ENCODE measurements around the gene BOD1.
"Not testable (repeated sequence)": the region's sequence is repeated elsewhere in the genome, so short reads cannot be mapped to it uniquely, and the experiment has no call there.

The BOD1 gene

DNA sequence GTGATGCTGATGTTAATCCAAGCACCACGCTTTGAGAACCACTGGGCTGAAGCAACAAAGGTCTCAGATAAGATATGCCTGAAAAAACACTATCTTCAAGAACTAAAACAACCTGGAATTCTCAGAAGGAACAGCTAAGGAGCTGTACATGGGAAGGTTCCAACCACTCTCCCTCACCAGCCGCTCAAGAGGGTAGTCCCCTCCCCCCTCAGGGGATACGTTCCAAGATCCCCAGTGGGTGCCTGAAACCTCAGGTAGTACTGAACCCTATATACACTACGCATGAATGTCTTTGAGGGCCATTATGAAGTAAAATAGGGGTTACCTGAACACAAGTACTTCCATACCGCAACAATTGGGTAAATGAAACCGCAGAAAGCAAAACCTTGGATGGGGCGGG is 1.9 kb downstream of the BOD1 start:
- no peak for DNase-seq

DNA sequence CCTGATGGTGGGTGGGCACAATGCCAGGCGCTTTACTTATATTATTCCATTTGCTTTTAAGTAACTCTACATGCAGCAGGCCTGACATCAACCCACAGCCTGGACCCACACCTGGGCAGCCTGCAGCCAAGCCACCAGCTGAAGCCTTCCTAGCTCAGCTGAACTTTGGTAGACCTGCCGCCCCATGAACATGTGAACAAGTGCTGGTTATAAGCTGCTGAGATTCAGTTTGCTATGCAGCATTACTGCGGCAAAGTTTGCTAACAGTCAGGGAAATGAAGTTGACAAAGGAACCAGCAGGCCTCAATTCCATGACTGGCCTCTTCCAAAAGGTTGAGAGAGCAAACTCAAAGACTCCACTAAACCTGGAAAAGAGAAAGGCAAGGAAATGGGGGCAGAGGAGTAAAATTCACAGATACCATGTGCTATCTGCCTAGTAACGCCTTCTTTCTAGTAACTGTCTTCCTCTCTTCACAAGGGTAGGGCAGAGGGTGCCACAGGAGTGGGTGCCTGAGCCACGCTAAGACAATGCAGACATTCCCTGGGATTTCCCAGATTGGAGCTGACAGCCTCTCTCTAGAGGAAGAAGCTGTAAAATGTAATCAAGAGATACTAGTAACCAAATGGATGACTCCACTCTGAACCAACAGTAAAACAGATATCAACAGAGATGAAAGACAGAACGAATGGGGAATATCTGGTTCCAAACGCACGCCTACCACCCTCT is 2.9 kb downstream of the BOD1 start:
- no peak for DNase-seq

DNA sequence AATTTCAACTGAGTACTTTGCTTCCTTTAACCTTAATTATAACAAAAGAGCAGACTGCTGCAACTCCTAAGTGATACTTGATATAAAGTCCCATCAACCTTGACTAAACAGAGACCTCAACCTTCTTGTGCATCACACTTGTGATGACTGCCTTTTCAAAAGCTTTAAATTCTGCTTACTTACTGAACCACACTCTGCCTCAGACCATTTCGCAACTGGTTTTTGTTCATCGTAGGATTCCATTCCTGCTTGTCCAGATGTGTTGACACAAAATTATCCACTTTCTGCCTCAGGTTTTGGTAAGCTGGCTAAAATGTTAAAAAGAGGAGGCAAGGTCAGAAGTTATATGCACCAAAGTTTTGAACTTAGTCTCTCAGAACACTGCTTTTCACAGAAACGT is 3.5 kb downstream of the BOD1 start:
- no peak for DNase-seq

DNA sequence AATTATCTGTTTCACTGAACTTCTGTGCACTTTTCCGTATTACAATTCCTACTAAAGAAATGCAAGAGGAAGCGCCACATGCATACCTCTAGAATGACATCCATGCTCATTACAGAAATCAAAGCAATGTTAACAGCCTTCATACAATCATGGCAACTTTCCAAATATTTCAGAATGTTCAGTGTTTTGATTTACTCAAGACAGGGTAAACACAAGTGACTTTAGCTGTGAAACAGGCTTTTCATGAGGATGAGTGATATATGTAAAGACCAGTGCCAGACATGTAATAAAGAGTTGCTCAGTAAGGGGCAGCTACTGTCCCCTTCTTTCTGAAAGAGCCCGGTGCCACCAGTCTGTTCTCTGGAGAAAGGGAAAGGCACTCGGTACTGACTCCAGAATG is 4.7 kb downstream of the BOD1 start:
- no peak for DNase-seq

DNA sequence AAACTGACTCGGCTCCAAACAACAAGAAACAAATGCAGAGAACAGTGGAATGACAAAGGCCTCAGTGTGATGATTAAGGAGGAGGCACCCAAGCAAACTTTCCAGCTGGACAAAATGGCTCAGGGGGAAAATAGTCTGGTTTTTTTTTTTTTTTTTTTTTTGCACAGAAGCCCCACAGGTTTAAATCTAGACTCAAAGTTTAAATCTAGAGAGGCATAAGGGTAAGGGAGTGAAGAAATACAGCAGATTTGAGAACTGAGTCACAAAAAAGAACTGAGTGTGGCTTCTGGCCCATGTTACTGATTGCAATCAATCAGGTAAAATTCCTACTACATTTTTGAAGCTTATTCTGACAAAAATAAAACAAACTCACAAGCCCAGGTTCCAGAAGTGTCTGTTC is 12.3 kb downstream of the BOD1 start:
- DNase-seq = no peak

DNA sequence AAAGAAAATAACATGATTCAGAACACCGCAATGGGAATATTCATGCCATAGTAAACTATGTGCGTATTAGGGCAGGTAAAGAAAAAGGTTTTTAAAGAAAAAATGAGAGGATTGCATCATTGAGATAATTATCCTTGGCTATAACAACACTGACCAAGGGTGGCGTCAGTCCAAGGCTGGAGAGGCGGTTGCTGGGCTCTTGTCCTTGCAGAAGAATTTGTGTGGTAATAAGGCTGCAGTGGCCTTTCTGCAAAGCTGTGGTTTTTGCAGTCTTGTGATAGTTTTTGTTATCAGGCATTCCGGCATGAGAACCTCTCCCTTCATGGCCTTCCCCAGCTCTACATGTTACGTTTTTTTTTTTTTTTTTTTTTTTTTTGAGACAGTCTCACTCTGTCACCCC is 14.0 kb downstream of the BOD1 start:
- no peak for DNase-seq

DNA sequence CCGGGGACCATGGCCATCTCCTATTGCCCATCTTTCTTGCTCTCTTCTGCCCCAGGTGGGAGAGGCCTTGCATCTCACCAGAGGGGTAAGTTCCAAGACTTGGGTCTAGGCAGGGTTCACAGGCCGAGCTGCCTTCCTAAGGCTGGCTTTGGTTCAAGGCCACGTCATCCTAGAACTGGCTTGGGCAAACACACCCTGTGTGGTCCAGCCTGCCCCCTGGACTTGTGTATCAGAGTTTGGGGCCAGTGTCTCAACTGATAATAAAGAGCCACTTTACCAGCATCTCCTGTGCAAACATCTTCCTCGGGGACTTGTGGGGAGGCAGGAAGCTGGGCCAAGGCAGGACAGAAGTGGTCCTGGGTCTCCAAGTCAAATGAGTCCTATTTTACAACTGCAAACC is 17.8 kb downstream of the BOD1 start:
- DNase-seq = no peak

DNA sequence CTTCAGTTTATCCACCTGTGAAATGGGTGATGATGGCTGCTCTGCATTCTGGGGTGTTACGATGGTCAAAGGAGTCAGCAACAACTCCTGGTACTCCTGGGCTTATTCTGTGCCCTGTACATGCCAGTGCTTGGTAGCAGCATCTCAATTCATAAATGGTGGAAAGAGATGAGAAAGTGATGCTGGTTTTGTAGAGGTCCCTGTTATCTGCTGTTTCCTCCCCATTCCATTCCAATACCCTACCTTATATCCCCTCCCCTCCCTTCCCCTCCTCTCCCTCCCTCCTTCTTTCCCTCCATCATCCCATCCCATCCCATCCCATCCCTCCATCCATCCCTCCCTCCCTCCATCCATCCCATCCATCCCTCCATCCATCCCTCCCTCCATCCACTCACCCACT is 19.1 kb downstream of the BOD1 start:
- DNase-seq = no peak

DNA sequence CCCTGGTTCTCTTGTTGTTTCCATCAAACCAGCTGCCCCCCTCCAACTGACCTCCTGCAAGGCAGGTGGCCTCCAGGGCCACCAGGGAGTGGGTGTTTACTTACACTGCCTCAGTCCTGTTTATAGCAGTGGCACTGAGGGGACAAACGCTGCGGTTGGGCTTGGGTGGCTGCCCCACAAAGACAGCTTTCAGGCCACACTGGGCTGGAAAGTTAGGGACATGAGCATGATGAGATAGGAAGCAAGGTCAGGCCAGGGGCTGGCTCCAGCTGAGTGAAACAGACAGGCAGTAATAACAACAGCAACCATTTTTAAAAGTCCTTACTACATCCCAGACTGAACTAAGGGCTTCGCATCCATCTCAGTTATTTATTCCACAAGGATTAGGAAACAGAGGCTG is 20.6 kb downstream of the BOD1 start:
- no peak for DNase-seq

DNA sequence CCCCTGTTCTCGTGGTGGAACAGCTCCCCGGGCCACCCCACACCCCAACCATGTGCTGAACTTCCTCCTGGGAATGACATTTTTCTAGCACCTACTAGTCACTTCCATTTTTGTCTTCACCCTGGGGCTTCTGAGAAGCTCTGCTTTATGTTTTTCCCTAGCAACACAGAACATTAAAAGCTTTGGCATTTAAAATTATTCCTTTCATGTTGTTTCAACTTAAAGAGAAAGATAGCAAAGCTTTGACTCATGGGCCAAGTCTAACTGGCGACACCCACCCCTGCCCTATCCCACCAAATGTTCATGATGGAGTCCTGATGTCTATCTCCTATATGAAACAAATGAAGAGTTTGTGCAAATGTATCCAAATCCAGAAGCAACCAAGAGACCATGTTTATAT is 22.4 kb downstream of the BOD1 start:
- no peak for DNase-seq

DNA sequence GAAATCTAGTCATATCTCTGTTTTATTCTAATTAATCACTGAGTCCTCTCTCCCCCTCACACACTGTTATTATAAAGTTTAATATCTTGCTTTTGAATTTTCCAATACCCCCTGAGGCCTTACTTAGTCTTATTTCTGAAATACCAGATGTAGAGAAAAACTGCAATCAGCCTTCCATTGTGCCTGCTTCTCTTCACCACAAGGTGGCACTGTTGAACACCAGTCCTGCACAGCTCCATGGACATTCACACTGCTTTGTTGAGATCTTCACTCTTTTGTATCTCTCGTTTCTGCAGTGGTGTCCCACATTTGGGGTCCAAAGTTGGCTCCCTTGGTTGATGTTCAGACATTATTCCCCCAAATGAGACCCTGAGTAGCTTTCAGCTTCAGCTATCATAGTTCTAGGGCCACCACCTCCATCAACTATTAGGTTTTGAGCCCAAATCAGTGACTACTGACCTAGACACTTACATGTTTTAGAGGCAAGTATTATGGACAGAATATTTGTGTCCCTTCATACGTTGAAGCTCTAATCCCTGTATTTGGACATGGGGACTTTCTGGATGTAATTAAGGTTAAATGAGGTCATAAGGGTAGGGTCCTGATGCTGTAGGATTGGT is 24.3 kb downstream of the BOD1 start:
- peak; percentile 31 for DNase-seq

DNA sequence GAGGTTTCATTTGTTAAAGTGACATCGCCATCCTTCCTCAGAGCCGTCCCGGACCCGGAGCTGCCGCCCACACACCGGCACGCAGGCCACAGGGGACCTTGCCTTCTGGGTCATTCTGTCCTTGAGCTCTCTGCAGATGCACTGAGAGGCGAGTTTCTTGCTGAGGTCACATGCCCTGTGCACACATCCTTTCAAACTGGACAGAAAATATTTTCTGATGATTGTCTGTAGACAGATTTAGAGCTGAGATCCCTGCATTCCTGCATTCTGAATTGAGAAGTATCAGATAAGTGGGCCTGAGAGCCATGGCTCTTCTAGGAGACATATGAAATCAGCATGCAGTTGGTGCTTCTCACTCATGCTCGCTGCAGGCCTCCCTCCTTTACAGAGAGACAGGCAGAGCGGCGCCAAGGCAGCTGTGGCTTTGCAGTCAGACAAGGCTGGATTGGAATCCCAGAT is 25.4 kb downstream of the BOD1 start:
- no peak for DNase-seq

DNA sequence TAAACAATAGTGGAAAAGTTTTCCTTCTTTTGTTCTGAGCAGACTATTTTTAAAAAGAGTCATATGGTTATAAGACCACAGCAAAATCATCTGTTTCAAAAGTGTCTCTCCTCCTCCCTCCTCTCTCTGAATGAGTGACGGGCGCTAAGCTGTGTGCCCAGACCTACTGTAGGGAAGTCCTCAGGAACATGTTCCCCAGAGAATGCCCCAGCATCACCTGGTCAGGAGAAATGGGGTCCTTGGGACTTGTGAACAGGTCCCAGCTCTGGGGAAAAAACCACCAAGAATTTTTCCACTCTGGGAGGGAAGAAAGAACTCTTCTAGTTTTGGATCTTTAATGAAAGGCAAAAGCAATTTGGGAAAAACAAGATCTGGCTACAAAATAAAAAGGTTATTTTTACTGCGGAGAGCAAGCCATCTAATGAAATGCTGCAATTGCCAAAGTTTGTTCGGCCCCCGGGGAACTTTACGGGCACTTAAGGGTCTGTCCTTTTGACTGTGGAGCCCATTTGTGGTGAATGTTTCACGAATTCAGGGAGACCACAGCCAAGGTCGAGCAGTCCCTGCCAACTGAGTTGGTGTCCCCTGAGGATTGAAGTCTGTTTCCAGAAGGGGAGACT is 25.9 kb downstream of the BOD1 start:
- DNase-seq = no peak

DNA sequence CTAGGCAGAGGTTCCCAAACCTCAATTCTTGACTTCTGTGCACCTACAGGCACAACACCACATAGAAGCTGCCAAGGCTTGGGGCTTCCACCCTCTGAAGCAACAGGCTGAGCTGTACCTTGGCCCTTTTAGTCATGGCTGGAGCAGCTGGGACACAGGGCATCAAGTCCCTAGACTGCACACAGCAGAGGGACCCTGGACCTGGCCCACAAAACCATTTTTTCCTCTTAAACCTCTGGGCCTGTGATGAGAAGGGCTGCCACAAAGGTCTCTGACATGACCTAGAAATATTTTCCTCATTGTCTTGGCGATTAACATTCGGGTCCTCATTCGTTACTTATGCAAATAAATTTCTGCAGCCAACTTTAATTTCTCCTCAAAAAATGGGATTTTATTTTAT is 30.3 kb downstream of the BOD1 start:
- not testable (repeated sequence) for DNase-seq

DNA sequence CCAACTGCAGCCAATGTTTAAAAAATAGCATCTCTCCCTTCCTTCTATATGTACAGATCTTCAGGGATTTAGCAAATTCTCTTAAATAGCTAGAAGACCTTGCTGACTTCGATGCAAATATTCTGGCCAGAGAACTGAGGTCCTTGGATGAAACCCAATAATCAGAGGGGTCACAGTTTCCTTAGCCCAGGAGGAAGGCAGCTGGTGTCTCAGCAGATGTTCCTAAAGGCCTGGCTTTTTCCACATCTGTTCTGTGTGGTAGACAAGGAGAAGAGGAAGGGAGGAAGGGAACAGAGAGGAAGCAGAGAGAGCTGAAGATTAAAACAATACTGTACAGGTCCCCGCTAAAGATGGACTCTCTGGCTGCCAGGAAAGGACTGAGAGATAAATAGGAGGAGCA is 33.1 kb downstream of the BOD1 start:
- no peak for DNase-seq

DNA sequence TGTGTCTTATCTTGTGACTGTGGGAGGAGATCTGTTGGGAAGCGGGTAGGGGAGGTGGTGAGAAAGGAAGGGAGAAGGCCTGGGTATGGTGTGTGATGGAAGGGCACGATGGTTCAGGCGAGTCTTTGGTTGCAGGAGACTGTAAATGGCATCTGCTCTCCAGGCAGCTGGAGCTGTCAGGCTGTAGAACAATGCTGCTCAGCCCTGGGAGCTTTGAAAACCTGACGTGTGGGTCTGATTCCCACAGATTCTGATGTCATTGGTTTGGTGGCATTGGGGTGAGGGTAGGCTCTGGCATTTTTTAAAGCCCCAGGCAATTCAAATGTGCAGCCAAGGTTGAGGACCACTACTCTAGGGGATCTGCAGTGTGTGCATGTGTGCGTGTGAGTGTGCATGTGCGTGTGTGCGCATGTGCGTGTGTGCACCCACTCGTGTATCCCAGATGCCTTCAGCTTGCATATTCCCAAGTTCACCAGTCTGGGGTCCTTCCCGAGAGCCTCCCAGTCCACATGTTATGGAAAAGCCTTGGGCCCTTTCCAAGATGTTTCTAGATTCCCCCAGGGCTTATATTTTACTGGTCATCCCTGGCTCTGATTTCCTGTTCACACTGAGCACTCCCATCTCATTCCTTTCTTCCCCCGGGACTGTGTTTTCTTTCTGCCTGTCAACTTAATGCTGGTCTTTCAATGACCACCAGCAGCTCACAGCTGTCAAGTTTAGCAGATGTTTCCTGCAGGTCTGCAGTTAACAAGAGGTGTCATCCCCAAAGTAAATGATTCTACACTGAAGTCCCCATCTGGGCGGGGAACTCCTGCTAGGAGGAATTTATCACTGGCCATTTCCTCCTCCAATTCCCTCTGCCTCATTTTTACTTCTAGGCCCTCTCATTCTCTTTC is 34.0 kb downstream of the BOD1 start:
- no peak for DNase-seq

DNA sequence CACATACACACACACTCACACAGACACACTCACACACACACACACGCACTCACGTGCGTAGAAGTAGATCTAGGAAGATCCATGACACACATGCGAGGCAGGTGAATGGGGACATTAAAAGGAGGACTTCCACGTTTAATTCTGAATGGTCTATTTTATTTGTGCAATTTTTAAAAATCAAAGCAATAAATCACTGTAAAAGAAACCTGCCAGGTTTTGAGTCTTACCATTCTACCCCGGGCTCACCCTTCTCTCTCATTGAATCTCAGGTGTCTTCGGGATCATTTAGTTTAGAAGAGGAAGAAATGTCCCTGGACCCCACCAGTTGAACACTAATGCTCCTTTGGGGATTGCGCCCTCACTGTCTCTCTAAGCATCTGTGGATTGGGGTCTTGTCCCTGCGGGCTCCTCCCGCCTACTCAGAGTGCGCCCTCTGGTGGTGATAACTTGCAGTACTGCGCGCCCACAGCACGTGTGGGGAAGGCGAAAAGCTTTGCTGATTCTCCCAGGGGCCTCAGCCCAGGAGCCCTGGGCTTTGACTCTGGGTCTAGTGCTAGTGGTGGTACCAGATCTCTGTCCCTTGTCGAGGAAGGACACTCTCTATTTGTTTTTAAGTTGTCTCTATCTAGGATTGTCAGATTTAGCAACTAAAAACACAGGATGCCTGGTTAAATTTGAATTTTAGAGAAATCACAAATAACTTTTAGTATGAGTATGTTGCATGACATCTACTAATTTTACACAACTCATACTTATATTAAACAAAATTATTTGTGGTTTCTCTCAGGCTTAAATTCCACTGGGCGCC is 34.8 kb downstream of the BOD1 start:
- DNase-seq = peak; percentile 31

DNA sequence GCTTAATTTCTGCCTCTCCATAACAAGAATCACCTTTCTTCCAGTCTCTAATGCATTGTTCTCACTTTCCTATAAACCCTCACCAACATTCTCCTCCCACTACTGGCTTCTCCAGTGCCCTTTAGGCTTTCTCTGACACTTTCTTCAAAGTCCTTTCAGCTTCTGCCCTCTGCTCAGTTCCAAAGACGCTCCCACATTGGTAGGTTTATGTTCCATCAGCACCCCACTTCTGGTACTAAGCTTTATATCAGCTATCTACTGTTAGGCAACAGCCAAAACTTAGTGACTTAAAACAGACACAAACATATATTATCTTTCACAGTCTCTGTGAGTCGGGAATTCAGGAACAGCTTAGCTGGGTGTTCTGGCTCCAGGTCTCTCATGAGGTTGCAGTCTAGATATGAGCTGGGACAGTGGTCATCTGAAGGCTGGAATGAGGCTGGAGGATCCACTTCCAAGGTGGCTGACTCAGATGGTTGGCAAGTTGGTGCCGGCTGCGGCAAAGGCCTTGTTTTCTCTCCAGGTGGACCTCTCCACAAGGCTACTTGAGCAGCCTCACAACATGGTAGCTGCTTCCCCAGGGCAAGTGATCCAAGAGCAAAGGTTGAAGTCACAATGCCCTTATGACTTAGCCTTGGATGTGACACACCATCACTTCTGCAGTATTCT is 37.4 kb downstream of the BOD1 start:
- DNase-seq = no peak

DNA sequence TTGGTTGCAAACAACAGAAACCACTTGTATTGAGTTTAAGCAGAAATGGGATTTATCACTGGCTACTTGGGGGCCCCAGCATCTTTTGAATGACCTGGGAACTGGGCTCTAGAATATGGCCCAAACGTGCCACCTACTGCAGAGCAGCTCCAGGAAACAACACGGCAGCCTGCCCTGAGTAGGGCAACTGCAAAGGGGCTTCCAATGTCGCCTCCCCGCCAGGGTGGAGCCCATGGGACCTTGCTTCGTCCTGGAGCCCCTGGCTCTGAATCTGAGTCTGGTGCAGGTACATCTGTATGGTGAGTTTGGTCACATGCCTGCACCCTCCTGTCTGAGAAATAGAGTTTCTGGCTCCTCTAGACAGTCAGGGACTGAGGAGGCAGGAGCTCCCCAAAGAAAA is 38.6 kb downstream of the BOD1 start:
- no peak for DNase-seq

DNA sequence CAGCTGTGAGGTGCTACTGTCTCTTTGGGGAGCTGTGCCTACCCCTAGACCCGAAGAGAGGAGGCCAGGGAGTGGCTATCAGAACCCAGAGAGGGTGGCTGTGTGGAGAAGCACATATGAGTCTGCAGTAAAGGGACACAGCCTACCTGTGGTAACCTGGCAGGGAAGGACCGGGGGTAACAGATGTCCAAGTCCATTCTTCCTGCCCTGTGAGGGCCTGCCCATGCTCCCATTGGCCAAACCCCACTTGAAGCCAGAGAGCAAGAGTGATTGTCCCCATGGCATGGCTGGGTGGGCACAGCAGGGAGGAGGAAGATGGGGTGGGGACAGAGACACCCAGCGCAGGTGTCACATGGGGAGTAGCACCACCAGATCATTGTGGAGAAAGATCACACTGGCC is 39.3 kb downstream of the BOD1 start:
- DNase-seq = no peak

DNA sequence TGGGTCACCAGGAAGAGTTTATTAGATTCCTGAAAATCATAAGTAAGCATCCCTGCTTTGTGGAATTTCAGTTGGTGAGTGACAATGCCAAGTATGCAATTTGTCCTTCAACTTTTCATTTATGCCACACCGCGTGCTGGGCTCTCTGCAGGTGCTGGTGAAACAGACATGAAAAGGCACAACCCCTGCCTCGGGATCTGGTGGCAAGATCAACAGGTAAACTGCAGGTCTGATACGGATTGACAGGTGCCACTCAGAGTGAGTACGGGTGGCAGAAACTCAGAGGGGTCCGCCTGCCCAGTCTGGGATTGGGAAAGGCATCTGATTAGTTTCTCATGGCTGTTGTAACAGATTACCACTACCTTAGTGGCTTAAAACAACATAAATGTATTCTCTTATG is 40.5 kb downstream of the BOD1 start:
- DNase-seq = no peak

DNA sequence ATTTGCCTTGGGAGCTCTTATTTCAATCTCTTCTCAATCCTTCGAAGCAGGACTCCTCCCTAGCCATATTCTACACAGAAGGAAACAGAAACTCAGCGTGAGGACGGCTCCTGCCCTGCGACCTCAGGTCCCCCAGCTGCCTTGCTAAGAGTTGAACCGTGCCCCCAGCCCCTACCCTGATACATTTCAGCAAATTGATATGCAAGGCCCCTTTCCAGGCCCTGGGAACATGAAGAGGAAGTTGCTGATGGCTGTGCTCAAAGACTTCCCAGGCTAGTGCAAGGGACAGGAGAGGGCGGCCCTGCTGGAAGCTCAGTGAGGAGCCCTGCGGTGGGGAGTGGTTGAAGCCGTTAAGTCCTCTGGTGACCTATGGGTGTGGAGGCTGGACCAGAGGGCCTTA is 41.5 kb downstream of the BOD1 start:
- DNase-seq = no peak

Measured in CD4-positive, alpha-beta T cell treated with Interleukin-17A for 1 hour (primary cell).